KG1 (cell line): ENCODE measurements around the gene PDIA6.
A peak's percentile ranks its signal among the peaks of the same experiment; 100 is the strongest.

Source experiments
- DNase-seq: peaks from one replicate; lab custom pipeline; 2025; lab: John Stamatoyannopoulos, UW

PDIA6 gene, protein sequence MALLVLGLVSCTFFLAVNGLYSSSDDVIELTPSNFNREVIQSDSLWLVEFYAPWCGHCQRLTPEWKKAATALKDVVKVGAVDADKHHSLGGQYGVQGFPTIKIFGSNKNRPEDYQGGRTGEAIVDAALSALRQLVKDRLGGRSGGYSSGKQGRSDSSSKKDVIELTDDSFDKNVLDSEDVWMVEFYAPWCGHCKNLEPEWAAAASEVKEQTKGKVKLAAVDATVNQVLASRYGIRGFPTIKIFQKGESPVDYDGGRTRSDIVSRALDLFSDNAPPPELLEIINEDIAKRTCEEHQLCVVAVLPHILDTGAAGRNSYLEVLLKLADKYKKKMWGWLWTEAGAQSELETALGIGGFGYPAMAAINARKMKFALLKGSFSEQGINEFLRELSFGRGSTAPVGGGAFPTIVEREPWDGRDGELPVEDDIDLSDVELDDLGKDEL

DNA sequence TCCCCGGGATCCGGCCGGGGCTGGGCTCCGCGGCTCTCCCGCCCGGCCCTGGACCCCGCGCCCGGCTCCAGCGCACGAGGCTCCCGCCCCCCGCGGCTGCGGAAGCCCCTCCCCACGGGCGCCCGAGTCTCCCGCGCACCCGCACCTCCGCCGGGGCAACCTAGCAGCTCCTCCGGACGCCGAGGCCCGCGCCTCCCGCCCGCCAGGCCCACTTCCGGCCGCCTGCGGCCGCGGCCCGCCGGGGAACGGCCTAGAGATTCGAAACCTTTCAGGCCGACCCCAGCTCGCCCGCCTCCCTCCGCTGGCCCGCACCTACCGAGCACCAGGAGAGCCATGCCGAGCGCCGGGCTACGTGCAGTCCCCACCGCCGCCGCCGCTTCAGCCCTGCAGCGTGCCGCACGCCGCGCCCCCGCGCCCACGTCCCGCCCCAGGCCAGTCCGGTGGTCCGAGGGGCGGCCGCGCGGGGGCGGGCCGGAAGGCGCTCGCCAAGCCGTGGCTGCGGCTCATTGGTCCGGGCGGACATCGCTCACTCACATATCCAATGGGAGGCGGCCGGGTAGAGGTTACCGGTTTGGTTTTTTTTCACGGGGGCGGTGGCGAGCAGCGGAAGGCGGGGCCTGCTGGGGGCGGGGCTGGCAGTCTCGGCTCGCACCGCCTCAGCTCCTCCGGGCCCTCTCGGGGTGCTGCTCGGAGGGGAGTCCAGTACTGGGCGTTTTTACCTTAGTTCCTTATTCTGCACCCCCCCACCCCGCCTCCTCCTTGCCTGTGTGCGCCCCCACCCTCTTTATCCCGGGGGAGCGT, at the start of gene PDIA6:
Gene PDIA6, minus strand, starts transcription at position 424 of the 801 bp plus-strand sequence. Its CDS starts 89 bp downstream, at position 335.
- DNase-seq: peak; percentile 95

DNA sequence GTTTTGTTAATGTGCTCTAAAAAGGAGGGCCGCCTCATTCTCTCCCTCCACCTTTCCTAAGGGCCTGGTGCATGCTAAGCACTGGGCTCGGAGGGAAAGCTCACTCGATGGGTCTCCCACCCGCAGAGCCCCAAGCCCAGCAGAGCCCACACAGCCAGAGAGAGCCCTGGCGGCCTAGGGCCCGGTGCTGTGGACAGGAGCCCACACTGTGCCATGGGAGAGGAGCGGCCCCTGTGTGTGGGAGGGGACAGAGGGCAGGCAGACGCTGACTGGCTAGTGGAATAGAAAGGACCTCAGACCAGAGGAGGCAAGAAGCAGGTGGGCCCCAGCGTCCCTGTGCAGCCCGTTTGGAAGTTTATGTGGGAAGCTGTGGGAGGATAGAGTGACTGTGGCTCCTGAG, 49.7 kb upstream of the PDIA6 start:
- no peak for DNase-seq

DNA sequence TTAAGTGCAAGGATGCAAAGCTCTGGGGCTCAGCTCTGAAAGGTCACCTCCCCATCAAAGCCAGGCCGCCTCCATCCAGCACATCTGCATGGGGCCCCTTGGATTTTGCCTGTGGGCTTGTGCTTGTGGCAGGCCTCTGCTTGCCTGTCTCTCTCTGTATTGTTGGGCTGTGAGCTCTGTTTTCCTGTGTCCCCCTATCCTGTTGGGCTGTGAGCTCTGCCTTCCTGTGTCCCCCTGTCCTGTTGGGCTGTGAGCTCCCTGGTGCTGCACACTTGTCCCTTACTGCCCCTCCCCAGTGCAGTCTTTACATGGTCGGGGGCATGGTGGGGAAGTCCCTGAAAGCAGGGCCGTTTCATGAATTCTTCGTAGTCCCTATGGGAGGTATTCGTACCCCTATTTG, 49.2 kb upstream of the PDIA6 start:
- no peak for DNase-seq

DNA sequence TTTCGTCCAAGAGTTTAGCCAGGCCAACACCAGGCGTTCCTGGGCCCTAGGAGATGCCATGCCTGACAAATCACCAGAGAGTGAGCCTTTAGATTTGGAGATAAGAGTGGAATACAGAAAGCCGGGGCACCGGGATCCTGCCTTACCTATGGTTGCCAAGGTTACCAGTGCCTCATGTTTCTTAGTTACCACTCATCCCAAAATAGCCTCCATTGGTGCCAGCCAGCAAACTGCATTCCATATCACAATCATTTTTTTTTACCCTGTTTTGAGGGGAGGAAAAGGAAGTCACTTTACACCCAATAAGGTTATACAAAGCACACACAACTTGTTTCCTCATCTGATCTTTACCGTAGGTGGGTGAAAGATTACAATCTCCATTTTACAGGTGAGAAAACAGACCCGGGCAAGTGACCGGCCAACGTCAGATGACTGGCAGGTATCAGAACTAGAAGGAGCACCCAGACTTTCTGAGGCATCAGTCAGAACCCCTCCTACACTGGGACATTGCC, 48.3 kb upstream of the PDIA6 start:
- no peak for DNase-seq

DNA sequence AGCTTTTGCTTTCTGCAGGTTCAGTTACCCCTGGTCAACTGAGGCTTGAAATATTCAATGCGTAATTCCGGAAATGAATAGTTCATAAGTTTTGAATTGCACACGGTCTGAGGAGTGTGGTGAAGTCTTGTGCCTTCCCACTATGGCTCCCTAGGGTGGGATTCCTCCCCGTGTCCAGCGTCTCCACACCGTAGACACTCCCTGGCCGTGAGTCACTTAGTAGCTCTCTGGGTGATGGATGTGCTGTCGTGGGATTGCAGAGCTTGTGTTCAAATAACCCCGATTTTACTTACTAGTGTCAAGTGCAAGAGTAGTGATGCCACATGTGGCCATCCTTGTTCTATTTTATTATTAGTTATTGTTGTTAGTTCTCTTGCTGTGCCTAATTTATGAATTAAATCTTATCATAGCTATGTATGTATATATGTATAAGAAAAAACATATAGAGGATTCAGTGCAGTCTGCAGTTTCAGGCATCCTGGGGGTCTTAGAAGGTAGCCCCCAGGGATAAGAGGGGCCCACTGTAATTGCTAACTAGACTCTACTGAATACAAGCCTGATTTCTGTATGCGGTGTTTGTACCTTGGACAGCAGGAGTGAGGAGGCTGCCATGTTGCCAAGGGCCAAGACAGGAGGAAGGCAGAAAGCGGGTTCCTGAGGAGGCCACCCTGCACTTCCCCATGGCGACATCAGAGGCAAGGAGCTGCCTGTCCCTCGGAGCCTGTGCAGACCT, 47.7 kb upstream of the PDIA6 start:
- DNase-seq: no peak

DNA sequence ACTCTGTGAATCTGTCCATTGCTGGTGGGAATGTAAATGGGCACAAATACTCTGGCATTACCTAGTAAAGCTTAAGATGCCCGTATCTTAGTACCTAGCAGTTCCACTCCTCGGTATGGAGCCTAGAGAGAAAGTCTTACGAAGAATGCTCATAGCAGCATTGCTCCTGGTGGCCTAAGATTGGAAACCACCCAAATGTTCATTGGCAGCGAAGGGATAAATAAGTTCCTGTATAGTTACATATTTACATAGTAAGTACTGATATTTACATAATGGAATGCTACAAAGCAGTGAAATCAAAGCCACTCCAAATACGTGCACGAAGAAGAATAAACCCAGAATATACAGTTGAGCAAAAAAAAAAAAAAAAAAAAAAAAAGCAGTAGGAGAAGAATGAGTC, 46.7 kb upstream of the PDIA6 start:
- no peak for DNase-seq

DNA sequence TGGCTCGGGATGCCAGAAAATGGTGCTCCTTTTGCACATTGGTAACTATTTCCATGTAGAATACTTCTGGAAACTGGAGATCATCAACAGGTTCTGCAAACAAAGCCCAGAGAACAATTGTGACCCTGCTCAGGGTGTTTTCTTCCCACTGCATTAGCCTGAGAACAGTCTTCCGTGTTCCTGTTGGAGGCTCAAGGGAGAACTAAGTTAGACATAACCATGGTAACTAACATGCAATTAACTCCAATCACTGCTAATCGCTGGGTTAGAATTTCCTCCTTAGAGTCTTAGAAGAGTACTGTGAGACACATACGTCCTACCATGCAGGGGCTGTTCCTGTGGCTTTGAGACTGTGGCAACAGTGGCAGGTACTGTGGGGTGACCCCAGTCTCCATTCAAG, 36.0 kb upstream of the PDIA6 start:
- DNase-seq: no peak

DNA sequence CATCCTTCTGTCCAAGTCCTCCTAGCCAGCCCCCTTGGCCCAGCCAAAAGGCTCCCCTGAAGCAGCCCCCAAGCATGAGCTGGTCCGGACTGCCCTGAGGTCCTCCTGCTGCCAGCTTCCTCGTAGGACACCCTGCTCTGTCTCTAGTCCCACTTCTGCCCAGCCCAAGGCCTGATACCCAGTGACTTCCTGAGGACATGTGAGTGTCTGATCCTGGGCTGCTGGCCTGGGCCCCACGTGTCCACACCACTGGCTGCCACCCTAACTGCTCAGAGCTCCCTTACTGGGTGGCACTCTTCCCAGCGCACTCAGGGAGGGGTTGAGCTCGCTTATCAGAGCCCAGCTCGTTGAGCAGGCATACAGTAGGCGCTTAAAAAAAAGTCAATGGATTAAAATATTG, 34.4 kb upstream of the PDIA6 start:
- no peak for DNase-seq

DNA sequence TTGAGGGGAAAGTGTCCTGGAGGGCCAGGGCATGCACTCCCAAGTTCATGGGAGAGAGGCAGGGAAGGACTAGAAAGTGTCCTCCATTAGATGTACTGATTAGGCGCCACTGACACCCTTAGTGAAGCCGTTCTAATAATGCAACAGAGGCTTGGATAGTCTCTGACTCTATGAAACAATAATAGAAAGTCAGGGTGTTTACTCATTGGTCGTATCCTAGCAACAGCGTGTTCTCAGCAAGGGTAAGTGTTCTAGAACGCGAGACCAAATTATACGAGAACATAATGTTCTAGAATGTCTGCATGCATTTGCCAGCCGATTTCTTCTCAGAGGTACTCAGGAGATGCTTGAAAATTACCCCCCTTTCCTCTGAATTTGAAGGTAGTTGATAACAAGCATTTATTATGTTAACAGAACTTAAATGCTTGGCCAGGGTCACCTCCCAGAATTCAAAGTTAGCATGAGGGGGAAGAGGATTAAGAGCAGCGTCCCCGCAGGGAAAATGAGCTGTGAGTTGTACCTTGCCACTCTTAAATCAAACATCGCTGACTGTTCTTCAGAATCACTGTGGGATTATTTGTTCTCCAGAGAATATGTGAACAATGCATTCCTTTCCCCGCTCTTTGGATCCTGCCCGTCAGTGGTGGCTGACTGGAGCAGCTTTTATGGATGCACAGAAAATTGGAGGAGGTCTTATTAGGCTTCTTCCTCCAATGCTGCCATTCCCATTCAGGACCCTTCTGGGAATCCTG, 33.7 kb upstream of the PDIA6 start:
- no peak for DNase-seq

DNA sequence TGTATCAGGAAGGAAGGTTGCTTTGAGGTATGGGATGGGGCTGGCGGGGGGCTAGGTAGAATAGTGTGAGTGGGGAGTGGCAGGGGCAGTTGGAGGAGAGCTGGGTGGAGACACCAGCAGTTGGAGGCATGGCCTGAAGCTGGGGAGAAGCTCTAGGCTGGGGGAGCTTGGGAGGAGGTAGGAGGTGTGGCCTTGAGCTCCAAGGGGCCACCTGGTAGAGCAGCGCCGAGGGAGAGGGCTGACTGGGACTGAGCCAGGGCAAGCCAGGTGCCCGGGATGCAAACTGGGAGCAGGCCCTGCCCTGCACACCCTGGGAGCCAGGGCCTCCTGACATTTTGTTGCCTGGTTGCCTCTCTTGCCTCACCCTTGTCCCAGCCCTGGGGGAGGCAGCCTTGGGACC, 33.1 kb upstream of the PDIA6 start:
- no peak for DNase-seq

DNA sequence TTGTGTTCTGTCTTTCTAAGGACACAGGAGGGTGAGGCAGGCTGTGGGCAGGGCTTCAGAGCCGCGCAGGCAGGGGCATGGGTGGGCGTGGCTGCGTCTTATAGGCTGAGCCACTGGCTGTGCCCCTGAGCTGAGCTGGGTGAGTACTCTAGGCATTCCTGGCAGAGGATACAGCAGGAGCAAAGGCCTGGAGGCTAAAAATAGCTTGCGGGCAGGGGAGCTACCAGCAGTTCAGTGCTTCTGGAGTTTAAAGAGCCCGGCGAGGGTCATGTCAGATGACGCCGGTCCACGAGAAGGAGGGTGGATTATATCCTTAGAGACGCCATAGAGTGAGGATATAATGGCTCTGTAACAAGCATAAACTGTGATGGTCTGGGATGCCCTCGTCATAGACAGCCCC, 31.5 kb upstream of the PDIA6 start:
- DNase-seq: no peak

DNA sequence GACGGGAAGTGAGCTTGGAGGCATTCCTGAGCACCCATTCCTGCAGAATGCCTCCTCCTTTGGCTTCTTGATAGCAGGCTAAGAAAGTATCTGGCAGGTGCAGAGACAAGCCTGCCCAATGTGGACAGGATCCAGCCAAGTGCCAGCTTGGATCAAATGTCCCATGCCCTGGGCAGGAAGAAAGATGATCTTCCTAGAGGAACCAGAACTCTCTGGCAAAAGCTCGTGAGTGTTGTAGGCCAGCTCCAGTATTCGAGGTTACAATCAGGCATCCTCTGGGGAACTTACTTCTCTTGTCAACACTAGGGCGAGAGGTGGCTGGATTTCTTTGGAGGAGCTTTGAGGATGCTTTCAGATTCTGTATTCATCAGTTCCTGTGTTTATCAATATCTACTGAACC, 29.9 kb upstream of the PDIA6 start:
- DNase-seq: no peak

DNA sequence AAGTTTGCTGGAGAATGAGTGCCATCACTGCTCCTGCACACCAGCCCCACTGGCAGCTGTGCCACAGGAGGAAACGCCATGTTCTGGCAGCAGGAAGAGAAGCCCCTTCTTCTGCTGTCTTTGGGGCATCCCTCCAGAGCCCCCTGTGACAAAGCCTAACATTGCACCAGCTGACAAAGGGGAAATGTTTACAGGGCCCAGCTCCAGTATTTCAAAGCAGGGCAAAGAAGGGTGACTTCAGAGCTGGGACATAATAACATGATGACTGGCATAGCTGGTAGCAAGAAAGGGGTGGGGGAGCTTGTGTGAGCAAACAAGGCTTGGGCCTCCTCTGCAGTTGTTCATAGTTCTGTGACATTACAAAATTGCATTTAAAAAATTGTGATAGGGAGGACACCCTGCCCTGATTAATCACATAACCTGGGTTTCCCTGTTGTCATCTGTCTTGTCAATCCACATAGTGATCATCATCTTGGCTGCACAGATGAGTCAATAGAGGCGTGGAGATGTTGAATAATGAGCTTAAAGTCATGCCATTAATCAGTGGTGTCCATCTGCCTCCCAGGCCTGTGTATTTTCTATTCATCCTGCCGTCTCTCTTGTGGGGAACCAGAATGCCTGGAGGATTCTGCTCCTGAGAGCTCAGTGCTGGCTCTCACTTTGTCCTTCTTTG, 29.1 kb upstream of the PDIA6 start:
- DNase-seq: no peak

DNA sequence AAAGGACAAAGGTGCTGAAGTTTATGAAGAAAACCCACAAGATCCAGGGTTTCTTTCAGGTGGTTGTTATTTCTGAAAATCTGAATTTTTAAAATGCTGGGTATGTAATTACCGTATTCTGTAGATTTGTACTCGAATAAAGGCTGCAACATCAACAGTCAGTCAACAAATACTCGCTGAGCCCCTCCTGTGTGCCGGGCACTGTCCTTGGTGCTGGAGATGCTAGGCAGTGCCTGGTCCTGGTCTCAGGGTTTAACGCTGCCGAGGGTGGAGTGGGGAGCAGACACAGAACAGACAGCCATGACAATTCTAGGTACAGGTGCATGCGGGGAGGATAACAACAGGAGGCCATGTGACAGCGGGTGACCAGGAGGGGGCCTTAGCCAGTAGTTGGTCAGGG, 27.2 kb upstream of the PDIA6 start:
- no peak for DNase-seq

DNA sequence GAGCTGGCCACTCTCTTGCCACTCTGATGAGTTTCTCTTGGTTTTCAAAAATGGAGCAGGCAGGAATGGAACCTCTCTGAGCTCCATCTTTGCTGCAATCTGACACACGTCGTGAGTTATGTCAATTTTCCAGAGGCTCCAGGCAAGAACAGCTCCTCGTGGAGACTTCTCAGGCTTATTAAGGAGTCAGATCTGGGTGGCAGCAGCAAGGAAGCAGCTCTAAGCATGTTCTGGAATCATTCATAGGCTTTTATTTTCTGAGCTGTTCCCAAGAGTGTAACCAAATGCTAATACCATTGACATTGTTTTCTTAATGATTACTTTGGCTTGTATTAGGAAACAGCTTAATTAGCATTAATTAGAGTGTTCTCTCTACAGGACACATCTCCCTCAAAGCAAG, 26.1 kb upstream of the PDIA6 start:
- DNase-seq: no peak

DNA sequence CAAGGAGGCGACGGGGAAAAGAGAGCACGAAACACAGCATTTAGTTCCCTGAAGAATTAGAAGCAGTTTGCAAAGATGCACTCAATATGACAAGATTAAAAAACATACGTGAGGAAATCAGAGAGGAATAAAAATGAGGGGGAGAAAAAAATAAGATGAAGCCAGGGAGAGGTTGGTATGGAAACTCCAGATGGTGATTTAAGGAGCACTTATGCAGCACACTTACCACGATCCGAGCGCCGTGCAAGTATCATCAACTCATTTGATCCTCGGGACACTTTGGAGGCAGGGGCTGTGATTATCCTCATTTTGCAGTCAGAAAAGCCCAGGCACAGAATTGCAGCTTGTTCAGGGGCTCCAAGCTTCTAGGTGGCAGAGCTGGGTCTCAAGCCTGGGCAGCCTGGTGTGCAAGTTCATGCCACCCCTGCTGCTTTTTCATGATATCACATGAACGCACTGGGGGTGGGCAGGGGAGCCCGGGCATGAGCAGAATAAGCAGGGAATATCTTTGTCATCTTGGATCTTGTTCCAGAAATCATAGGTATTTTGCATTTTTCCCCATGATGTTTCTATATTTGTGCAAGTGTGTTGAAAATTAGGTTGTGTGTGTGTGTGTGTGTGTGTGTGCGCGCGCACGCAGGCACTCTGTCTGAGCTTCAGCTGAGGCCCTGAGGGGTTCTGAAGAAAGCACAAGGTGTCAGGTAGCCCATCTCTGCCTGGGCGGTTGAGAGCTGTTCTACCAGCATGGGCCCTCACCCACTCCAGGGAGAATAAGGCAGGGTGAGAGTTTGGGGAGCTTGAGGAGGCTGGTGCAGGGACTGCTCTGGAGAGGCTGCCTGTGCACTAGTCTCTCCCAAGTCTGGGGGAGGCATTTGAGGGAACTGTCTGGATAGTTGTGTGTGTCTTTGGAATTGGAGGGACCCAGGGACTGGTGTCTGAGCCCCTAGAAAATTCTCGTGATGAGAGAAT, 25.0 kb upstream of the PDIA6 start:
- DNase-seq: no peak

DNA sequence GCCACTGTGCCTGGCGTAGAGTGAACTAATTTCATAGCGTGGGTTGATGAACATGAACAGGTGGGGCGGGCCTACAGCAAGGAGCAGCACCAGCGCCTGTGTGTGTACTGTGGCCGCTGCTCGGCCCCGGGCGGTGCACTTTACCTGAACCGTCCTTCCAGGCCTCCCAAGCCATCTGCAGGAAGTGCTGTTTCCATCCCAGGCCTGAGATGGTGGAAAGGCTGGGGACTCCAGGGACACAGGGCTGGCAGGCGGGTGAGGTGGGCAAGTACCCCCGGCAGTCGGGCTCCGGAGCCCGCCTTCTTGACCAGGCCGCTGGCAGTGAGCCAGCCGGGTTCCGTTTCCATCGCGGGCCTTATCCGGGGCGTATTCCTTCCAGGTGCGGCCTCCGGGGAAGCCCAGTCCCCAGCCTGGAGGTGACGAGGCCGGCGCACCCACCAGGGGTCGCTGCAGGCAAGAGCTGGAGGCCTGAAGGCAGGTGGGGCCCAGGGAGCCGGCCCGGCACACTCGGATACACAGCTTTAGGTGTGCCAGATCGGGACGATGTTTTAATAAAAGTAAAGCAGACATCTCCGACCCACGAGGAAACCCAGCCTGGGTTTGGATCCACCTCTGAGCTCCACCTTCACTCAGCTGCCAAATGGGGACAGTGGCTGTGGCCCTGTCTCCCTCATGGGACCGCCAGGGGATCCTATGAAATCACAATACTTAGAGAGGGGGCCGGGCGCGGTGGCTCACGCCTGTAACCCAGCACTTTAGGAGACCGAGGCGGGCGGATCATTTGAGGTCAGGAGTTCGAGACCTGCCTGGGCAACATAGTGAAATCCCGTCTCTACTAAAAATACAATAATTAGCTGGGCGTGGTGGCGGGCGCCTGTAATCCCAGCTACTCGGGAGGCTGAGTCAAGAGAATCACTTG, 22.7 kb upstream of the PDIA6 start:
- DNase-seq: no peak

DNA sequence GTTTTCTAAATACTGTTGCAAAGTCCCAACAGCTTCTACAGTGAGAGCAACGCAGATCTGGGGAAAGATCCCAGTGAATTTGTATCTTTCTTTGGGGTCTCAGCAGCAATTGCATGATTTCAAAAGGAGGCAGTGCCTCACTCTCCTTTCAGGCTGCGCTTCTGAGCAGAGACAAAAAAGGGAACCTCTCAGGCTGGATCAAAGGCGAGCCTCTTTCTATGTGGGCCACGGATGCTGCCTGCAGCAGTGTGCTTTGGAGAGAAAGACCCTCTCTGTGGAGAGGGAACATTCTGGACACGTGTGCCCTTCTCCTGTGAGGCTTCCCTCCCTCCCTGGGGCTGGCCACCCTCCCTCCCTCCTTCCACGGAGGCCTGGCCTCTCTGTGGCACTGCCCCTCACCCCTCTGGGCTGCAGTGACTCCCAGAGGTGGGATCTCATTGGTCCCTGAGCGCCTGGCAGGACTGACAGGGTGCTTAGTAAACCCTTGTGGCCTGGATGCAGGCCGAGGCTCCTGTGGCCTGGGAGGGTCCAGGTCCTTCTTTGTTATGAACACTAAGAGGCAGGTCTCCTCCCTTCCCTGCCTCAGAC, 21.6 kb upstream of the PDIA6 start:
- no peak for DNase-seq
